ENCODE results near the gene ARPP21.

GRCh38 chr3:35688826-35689225 lies 49.5 kb downstream of the ARPP21 start:
- no peak for TF ChIP-seq CTCF (IDR thresholded peaks at IDR 0.05 in 8 of 11, conservative IDR thresholded peaks at IDR 0.05 in 3 of 11)
- TF ChIP-seq POLR2AphosphoS5 (IDR thresholded peaks at IDR 0.05): no peak
